MM.1S (cell line): Measurements from ENCODE around the gene PLIN1.

Experiments
- DNase-seq: peaks from one replicate; pipeline ENCODE4 v3.0.0-alpha.2; 2015
- H2AFZ ChIP-seq: fragments of 300-600 bp; sonication (generic); 2 replicates; pipeline ENCODE4 v1.6.0; 2016; ENCODE audit warnings: antibody characterized with exemption, low read length
- H3F3A ChIP-seq: fragments of 300-600 bp; sonication (generic); 2 replicates; pipeline ENCODE4 v1.6.1; 2016; ENCODE audit warnings: mild to moderate bottlenecking, antibody characterized with exemption, low read length, moderate library complexity, mixed read lengths; ENCODE audit not compliant: insufficient read depth
- H3K27ac ChIP-seq: fragments of 300-600 bp; sonication (generic); 2 replicates; pipeline ENCODE4 v1.5.1; 2016; ENCODE audit warnings: mild to moderate bottlenecking, low read length
- H3K27me3 ChIP-seq: fragments of 300-600 bp; sonication (generic); replicated peaks from 2 replicates; pipeline ENCODE4 v1.6.0; 2016; ENCODE audit warnings: low read length; ENCODE audit not compliant: insufficient read depth
- H3K36me3 ChIP-seq: fragments of 300-600 bp; sonication (generic); replicated peaks from 2 replicates; pipeline ENCODE4 v1.6.1; 2016; ENCODE audit warnings: mild to moderate bottlenecking, low read length, mixed read lengths; ENCODE audit not compliant: insufficient read depth
- H3K4me1 ChIP-seq: fragments of 300-600 bp; sonication (generic); 2 replicates; pipeline ENCODE4 v1.6.1; 2016; ENCODE audit warnings: low read length, mixed read lengths
- H3K4me2 ChIP-seq: fragments of 300-600 bp; sonication (generic); 2 replicates; pipeline ENCODE4 v1.6.0; 2016; ENCODE audit warnings: low read depth, low read length
- H3K4me3 ChIP-seq: fragments of 300-600 bp; sonication (generic); 2 replicates; pipeline ENCODE4 v1.5.1; 2016; ENCODE audit warnings: low read length, mixed read lengths
- H3K79me2 ChIP-seq: fragments of 300-600 bp; sonication (generic); 2 replicates; pipeline ENCODE4 v1.6.1; 2016; ENCODE audit warnings: mixed run types, low read length, mixed read lengths
- H3K9ac ChIP-seq: fragments of 300-600 bp; sonication (generic); 2 replicates; pipeline ENCODE4 v1.6.1; 2016; ENCODE audit warnings: low read length, mixed read lengths
- H3K9me2 ChIP-seq: fragments of 300-600 bp; sonication (generic); replicated peaks from 2 replicates; pipeline ENCODE4 v1.6.1; 2016; ENCODE audit warnings: mild to moderate bottlenecking, low read length, mixed read lengths; ENCODE audit not compliant: insufficient read depth
- H3K9me3 ChIP-seq: fragments of 300-600 bp; sonication (generic); replicated peaks from 2 replicates; pipeline ENCODE4 v1.6.1; 2016; ENCODE audit warnings: mild to moderate bottlenecking, low read length, mixed read lengths; ENCODE audit not compliant: insufficient read depth
- H4K20me1 ChIP-seq: fragments of 300-600 bp; sonication (generic); 2 replicates; pipeline ENCODE4 v1.6.1; 2016; ENCODE audit warnings: mild to moderate bottlenecking, low read length, moderate library complexity, mixed read lengths; ENCODE audit not compliant: insufficient read depth
- EZH2 ChIP-seq: fragments of 300-600 bp; sonication (generic); optimal IDR thresholded peaks from 2 replicates; pipeline ENCODE3; 2017; ENCODE audit warnings: low read depth, mild to moderate bottlenecking, antibody characterized with exemption, low read length, mixed read lengths
- EZH2phosphoT487 ChIP-seq: fragments of 300-600 bp; sonication (generic); IDR thresholded peaks from 2 replicates; pipeline ENCODE4 v1.6.1; 2018; ENCODE audit warnings: antibody characterized with exemption, low read length
- TF ChIP-seq, protein P1 (sequence below): fragments of 300-600 bp; sonication (generic); IDR thresholded peaks from 2 replicates; pipeline ENCODE4 v1.5.1; 2016; ENCODE audit warnings: antibody characterized with exemption, low read length, mixed read lengths

The PLIN1 gene

GRCh38 chr15:89724621-89725020 is 45.5 kb upstream of the PLIN1 start:
- no peaks in the 10 kb centered on the region for H3K9me3 ChIP-seq
- no peaks in the 10 kb centered on the region for H3K27me3 ChIP-seq
- H3K4me1 ChIP-seq: no peaks in the 10 kb centered on the region
- H3K36me3 ChIP-seq: no peaks in the 10 kb centered on the region
- no peak overlapping the region for H3K4me2 ChIP-seq
- no peak overlapping the region for H3K27ac ChIP-seq
- no peak for DNase-seq
- H3K4me3 ChIP-seq: no peak overlapping the region
- no peaks in the 10 kb centered on the region for H3K9me2 ChIP-seq
- no peaks in the 10 kb centered on the region for H3K79me2 ChIP-seq
- H2AFZ ChIP-seq: no peak overlapping the region
- H4K20me1 ChIP-seq: no peaks in the 10 kb centered on the region
- TF ChIP-seq, protein P1, sequence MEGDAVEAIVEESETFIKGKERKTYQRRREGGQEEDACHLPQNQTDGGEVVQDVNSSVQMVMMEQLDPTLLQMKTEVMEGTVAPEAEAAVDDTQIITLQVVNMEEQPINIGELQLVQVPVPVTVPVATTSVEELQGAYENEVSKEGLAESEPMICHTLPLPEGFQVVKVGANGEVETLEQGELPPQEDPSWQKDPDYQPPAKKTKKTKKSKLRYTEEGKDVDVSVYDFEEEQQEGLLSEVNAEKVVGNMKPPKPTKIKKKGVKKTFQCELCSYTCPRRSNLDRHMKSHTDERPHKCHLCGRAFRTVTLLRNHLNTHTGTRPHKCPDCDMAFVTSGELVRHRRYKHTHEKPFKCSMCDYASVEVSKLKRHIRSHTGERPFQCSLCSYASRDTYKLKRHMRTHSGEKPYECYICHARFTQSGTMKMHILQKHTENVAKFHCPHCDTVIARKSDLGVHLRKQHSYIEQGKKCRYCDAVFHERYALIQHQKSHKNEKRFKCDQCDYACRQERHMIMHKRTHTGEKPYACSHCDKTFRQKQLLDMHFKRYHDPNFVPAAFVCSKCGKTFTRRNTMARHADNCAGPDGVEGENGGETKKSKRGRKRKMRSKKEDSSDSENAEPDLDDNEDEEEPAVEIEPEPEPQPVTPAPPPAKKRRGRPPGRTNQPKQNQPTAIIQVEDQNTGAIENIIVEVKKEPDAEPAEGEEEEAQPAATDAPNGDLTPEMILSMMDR: no peak
- TF ChIP-seq EZH2 (no peak), EZH2phosphoT487 (no peak)
- H3F3A ChIP-seq: no peaks in the 10 kb centered on the region
- H3K9ac ChIP-seq: no peak overlapping the region

- Histone ChIP-seq H3K9me2 (no peaks in the 10 kb centered on the region), H3K27me3 (no peaks in the 10 kb centered on the region), H3K79me2 (no peaks in the 10 kb centered on the region), H3K4me3 (no peak overlapping the region), H3K4me2 (no peak overlapping the region), H3K9ac (no peak overlapping the region), H4K20me1 (no peaks in the 10 kb centered on the region), H3K9me3 (no peaks in the 10 kb centered on the region), H3F3A (no peaks in the 10 kb centered on the region), H3K4me1 (no peaks in the 10 kb centered on the region), H3K36me3 (no peaks in the 10 kb centered on the region), H2AFZ (no peak overlapping the region), H3K27ac (no peak overlapping the region)
- TF ChIP-seq, protein P1: no peak
- TF ChIP-seq EZH2phosphoT487 (no peak), EZH2 (no peak)
- DNase-seq: no peak
These were observed 43.9 kb upstream of the PLIN1 start for GRCh38 chr15:89723031-89723430.

DNA sequence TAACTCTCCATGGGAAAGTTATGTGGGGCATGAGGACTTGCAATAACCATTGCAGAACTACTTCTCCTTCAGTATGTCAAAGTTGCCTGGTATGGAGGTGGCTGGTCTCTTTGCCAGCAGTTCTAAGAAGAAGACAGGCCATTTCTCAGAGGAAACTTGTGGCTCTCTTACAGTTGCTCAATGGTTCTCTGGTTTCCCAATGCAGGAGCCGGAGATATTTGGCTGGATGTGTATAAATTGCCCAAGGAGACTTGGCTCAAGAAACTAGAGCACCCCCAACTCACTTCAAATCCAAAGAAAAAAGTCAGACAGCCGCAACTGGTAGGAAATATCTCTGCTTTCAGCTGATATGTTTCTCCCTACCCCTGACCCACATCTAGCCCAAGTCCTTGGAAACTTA is 35.6 kb upstream of the PLIN1 start:
- Histone ChIP-seq H3K27ac (no peak overlapping the region), H3K9ac (no peak overlapping the region)
- TF ChIP-seq EZH2phosphoT487 (no peak), EZH2 (no peak)
- TF ChIP-seq, protein P1: no peak

More for the DNA sequence above, 35.6 kb upstream of the PLIN1 start:
- Histone ChIP-seq H3K4me1 (no peaks in the 10 kb centered on the region), H3K4me3 (no peak overlapping the region), H3K27me3 (no peaks in the 10 kb centered on the region), H3K4me2 (no peak overlapping the region), H4K20me1 (no peaks in the 10 kb centered on the region), H3K9me3 (no peaks in the 10 kb centered on the region), H3K36me3 (no peaks in the 10 kb centered on the region), H3K79me2 (no peaks in the 10 kb centered on the region), H3F3A (no peaks in the 10 kb centered on the region), H2AFZ (no peak overlapping the region), H3K9me2 (no peaks in the 10 kb centered on the region)
- no peak for DNase-seq
